ENCODE data around the gene RRP1.

The RRP1 gene

DNA sequence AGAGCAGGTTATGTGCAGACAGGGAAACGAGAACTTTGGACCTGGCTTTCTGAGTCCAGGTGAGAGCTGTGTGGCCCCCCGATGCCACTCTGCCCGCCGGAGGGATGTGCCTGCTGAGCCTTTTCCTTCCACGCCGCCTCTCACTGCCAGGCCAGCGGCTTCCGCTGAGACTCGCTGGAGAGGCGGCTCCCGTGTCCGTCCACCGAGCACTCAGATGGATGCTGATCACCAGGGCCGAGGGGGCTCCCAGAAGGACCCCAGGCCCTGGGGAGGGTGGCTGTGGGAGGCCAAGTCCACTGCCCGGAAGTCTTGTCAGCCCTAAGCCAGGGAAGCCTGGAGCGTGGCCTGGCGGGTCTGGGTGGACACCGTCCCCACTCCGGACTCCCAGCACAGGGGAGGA, 29.7 kb upstream of the RRP1 start:
- no peak for DNase-seq

DNA sequence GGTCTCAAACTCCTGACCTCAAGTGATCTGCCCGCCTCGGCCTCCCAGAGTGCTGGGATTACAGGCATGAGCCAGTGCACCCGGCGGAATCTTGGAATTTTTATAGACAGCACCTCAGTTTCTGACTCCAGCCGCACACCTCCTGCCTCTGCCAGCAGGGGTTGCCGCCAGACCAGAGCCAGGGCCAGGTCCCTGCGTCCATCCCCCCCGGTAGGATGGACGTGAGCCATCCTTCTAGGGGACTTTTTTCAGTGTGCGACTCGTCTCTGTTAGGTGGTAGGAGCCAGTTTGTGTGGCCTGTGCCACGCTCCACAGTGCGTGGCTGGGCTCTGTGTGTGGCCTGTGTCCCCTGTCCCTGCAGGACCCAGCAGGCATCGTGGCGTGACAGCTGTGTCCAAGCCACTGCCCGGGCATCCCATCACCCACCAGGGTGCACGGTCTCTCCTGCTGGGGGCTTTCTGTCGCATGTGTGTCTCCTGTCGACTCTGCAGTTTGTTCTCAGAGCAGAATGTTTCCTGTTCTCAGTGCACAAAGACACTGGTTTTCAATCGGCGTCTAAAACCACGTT, 28.9 kb upstream of the RRP1 start:
- DNase-seq, result no peak

DNA sequence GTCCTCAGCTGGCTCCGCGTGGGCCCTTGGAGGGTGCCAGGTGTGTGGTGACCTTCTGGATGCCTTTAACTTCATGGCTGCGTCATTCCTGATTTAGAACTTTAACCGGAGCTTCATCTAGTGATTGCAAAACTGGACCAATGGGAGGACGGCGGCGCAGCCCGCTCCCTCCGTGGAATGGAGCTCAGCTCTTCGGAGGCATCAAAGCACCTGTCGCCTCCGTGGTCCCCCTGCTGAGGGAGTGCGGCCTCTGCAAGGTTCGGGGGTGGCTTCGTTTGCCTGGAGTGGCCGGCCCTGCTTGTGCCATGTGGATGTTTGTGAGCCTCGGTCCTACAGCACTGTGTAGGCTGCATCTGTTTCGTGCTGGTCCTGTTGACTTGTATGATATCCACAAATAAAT, 27.5 kb upstream of the RRP1 start:
- no peak for DNase-seq

DNA sequence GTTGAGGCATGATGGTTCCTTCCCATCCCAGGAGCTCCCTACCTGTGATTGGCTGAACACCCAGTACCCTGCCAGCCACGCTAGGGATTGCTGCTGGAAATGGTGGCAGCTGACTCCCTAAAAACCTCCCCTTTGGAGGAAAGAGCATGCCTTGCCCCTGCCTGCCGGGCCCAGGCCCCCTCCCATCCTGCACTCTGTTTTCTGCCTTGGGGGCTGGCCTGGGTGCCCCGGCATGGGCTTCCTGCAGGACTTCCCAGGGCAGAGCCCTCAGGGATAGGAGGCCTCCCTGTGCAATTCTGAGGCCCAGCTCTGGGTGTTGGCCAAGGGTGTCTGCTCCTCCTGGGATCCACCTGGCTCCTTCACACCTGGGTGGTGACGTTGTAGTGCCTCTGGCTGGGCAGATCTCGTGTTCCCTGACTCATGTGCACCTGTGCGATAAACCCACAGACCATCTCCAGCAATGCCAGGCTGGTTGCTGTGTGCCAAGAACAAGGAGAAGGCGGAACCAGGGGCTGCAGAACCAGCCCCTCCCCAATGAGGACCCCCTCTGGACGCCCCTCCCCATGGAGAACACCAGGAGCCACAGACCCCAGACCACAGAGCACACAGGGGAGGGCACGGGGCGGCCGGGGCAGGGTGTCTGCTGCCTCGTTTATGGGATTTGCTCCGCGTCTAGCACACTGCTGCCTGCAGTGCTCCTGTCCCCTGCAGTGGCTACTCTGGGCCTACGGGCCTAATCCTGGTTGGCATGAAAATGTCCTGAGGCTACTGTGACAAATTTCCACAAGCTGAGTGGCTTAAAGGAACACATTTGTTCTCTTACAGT, 26.9 kb upstream of the RRP1 start:
- no peak for DNase-seq

DNA sequence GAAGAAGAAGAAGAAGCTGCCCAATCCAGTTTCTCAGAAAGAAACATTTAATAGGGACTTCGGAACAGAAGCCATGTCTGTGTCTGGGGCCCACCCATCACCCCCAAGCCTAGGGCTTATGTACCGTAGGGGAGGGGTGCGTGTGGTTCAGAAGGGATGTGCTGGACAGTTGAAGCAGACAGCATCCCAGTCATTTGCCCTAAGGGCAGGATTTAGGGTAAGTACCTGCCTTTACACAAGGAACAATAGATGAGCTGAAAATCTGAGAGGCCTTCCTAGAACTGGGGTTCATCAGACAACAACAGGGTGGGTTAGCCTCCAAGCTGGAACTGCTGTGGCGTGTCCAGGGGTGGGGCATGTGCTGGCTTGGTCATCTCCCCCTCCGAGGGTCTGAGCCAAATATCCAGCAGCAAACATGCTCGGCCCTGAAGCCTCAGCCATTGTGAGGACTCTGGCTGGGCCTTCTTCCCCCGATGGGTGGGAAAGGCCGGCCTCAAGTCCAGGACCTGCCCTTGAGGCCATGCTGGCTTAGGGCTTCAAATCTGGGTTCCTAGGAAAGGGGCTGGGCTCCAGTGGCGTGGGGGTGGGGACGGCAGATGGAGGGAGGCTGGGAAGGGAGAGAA, 25.4 kb upstream of the RRP1 start:
- DNase-seq, result no peak

GRCh38 chr21:43764576-43765495, 24.5 kb upstream of the RRP1 start:
- DNase-seq, result no peak

- DNase-seq, result no peak
Measured at GRCh38 chr21:43766734-43767497, 22.5 kb upstream of the RRP1 start.

DNA sequence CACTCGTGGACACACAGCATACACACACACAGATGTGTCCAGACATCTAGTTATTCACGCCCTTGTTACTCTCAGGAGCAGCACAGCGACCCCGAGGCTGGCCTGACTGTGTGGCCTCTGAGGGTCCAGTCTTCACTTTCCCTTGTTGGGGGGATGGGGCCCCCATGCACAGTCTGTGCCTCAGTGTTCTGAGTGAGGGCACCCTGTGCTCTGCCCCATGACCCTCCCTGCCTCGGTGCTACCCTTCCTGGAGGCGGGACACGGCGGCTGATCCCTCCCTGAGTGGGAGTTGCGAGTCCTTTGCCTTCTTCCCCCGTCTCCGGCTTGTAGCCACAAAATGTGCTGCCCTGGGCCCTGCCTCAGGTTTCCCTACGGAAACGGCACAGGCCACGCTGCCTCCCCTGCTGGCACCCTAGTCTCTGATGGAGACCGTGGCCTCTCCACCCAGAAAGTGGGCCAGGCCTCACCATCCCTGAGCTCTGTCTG, 21.8 kb upstream of the RRP1 start:
- DNase-seq, result no peak

DNA sequence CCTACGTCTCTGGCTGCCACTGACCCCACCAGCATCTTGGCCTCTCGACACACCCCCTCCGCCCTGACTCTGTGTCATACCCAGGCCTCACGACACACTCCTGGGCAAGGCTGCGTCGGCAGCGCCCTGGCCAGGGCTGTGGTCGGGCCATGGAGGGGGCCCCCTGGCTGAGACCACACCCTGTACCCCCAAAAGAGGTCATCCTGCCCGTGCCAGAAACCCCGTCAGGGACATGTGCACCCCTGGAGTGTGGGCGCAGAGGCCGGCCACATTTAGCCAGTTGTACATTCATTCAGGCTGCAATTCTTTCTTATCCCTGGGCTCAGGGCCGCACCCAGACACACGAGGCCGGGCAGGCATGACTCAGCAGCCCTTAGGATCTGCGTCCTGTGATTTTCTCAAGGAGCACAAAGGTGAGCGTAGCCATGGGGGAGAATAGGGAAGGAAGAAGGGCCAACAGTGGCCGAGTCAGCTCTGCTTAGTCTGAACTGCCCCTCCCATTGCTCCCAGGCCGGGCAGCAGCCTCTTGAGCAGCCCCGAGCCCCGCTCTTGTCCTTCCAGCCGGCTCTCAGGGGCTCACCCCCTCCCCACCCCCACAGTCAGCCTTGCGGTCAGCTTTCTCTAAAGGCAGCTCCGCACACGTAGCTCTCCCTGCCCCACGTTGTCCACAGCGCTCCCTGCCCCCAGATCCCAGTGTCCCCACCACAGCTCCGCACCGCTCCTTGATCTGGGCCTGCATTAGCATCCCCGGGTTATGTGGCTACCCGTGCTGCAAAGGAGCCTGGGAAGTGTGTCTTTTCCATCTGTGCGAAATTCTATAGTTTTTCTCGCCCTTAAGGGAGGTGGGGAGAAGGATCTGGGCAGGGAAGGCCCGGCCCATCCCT, 21.2 kb upstream of the RRP1 start:
- DNase-seq, result peak; percentile 37

GRCh38 chr21:43768868-43769167, 20.6 kb upstream of the RRP1 start:
- DNase-seq, result no peak

- no peak for DNase-seq
Measured at GRCh38 chr21:43769325-43769958, 19.9 kb upstream of the RRP1 start.

- DNase-seq, result no peak
Measured at GRCh38 chr21:43770066-43770655, 19.2 kb upstream of the RRP1 start.

DNA sequence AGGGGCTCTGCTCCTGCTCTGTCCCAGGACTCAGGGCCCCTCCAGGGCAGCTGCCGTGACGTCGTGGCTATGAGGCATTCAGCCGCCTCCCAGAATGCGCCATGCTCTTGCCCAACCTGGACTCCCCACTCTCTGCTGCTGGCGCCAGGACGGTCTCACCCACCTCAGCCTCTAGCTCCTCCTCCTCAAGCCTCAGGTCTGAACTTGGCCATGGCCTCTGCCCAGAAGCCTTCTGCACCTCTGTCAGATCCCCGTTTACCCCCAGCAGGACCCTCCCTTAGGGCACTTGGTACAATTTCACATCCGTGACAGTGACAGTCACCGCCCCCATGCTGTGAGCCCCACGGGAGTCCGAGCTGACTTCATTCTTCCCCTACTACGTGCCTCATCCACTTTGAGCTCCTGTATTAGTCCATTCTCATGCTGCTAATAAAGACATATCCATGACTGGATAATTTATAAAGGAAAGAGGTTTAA, 18.1 kb upstream of the RRP1 start:
- DNase-seq, result no peak

GRCh38 chr21:43771698-43772424, 17.5 kb upstream of the RRP1 start:
- DNase-seq, result no peak

DNA sequence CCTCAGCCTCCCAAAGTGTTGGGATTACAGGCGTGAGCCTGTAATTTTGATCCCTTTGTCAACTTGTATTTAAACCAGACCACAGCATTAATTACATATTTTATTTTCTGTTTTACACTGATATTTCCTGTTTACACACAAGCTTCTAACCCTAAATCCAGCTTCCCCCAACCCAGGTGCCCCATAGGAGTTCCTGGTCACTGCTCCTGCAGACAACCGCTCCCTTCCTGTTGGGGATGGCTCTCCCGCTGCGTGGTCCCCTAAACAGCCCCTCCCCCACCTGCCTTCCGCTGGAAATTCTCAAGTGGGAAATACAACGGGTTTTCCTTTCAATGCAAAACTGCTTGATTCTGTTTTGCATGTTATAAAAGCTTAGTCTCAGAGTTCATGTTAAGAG, 17.0 kb upstream of the RRP1 start:
- DNase-seq, result no peak

DNA sequence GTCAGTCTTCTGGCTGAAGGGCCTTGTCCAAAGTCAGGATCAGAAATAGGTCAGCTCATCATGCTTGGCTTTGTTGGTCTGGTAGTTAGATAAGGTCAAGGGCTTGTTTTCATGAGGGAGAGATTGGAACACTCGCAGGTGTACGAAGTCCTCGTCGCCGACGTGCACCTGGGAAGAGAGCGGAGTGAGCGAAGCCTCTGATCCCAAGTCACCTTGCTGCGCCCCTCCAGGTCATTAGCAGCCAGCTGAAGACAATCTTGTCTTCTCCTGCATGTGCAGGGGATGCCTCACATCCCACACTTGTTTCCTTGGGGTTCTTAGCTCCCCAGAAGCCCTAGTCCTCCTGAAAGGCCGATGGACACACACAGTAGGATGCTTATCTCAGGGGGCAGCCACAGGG, 15.2 kb upstream of the RRP1 start:
- no peak for DNase-seq

DNA sequence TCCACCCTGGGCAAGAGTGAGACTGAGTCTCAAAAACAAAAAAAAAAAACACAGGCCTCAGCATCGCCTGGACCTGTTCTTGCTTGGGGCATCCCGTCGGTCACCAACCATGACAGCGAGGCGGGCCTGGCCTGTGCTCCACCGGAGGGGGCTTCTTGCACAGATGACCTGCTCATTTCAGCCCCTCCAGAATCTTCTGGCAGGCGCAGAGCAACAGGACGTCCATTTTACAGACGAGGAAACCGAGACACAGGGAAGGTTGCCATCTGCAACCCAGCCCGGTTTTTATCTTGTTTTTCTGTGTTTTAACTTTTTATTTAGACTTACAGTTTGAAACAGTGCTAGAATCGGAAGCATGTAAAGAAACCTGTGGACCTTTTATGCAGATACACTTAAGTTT, 14.2 kb upstream of the RRP1 start:
- no peak for DNase-seq

- DNase-seq, result no peak
Measured at GRCh38 chr21:43775795-43776430, 13.5 kb upstream of the RRP1 start, which contains the start of gene CSTB. Gene CSTB (minus strand): TSS chr21:43776308. CDS start chr21:43776269, 39 bp downstream.

GRCh38 chr21:43777953-43778352, 11.4 kb upstream of the RRP1 start:
- DNase-seq, result no peak

All from femur (tissue), 1 donor.